Measurements from ENCODE around the gene CHCHD2. TPM values are rescaled to one million over a fixed set of nuclear protein-coding genes. Genes with fewer than 3 reads are reported as not detected.
"Not testable (repeated sequence)": the region's sequence is repeated elsewhere in the genome, so short reads cannot be mapped to it uniquely, and the experiment has no call there.

Gene CHCHD2, protein sequence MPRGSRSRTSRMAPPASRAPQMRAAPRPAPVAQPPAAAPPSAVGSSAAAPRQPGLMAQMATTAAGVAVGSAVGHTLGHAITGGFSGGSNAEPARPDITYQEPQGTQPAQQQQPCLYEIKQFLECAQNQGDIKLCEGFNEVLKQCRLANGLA
- total RNA-seq: 100 to 1,000 TPM; 221 to 414 (median 339) TPM

DNA sequence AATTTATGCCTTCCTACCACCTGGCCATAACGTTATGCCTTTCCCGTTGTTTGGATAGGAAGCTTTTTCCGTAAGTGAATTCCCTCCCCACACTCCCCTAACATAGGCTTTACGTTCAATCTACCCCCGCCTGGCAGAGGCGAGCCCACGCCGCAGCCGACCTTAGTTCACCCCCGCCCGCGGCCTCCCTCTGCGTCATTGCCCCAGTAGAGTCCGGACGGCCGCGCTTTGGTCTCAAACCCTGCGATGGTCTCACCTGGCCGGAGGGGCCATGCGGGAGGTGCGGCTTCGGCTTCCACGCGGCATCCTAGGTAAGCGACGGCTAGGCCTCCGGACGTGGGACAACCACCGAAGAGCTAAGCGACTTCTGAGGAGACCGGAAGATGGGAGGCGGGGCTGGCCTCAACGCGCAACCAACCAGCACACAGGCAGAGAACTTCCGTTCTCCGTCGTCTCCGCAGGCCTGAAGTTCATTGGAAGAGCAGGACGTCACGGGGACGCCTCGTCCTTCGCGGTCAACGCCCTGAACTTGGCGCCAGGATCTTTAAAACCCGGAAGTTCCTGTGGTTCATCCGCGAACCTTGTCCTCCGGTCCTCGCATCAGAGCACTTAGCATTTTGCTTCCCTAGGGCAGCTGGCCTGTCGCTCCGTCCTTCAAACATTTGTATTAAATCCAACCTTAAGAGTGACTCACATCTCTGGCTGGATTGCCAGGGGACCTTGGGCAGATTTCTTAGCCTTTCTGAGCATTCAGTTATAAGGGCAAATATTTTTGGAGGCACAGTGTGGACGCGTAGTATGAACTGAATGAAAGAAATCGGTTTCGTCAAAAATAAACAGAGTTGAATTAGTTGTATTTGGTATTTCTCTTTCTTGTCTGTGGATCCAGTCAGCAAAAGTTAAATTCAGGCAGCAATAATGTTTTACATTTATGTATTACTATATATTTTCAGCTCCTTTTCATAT lies at the start of gene CHCHD2:
Gene CHCHD2, minus strand, starts transcription at position 369 of the 966 bp plus-strand sequence. Its CDS starts 63 bp downstream, at position 306.
- H3K4me1 ChIP-seq: peaks cover 0 to 32% (median 8%) of the 10 kb centered on the region in 3 donors
- no peaks in the 10 kb centered on the region for H3K27me3 ChIP-seq
- H3K27ac ChIP-seq: peak within 1 kb of the TSS; percentile 64 to 92 (median 90)
- H3K4me3 ChIP-seq: peak within 1 kb of the TSS; percentile 56 to 64
- H3K36me3 ChIP-seq: peaks cover 4 to 33% of the 10 kb centered on the region in 2 donors
- 2 to 4% methylated on average over 18 to 29 of the region's 57 CpGs for WGBS, 2 donors (ENCODE audit: low coverage in 1 of 2)
- peak; percentile 100 for ATAC-seq
- TF ChIP-seq POLR2A (IDR thresholded peaks at IDR 0.05): peak; percentile 82 to 85
- TF ChIP-seq POLR2AphosphoS5 (IDR thresholded peaks at IDR 0.05): peak; percentile 93
- TF ChIP-seq EP300 (IDR thresholded peaks at IDR 0.05): no peak
- H3K9me3 ChIP-seq: no peaks in the 10 kb centered on the region

DNA sequence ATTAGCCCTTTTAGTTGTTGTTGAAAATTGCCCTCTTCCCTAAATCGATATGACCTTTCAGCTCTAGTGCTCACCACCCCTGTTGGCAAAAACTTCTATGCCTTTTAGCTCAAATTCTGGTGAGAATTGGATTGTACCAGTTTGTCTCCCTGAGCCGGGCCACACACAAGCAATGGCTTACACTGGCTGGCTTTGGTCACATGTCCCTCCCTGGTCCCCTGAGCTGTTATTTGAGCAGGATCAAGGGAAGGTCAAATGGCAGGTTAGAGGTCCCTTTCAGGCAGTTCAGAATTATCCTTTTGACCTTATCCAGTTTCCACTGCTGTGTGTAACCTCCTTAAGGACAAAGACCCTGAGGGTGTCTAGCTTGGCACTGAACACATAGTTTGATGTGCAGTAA lies 24.8 kb upstream of the CHCHD2 start:
- WGBS, 2 donors (ENCODE audit: low coverage in 1 of 2): 50 to 100% methylated on average over 1 to 2 of the region's 2 CpGs
- H3K27me3 ChIP-seq, H3K9me3 ChIP-seq, H3K4me3 ChIP-seq, H3K27ac ChIP-seq, ATAC-seq, H3K4me1 ChIP-seq, H3K36me3 ChIP-seq: not testable (repeated sequence)

DNA sequence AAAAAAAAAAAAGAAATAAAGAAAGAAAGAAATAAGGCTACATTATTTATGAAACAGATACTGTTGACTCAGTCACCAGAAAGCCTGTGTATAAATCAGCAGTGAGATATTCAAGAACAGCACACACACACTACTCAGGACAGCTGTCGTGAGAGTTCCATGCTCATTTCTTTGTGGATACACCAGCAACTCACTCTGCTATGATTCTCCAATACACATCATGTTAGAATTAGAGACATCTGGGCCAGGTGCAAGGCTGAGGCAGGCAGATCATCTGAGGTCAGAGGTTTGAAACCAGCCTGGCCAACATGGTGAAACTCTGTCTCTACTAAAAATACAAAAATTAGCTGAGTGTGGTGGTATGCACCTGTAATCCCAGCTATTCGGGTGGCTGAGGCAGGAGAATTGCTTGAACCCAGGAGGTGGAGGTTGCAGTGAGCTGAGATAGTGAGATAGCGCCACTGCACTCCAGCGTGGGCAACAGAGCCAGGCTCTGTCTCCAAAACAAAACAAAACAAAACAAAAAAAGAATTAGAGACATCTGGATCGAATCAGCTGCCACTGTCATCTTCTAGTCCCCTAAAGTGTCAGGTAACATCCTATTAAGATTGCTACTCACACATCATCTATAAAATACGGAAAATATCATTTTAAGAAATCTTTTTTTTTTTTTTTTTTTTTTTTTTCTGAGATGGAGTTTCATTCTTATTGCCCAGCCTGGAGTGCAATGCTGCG lies 21.1 kb upstream of the CHCHD2 start:
- 68% methylated on average over 7 of the region's 7 CpGs for WGBS, 2 donors (ENCODE audit: low coverage in 1 of 2)
- TF ChIP-seq EP300 (IDR thresholded peaks at IDR 0.05): no peak
- TF ChIP-seq, protein P1, sequence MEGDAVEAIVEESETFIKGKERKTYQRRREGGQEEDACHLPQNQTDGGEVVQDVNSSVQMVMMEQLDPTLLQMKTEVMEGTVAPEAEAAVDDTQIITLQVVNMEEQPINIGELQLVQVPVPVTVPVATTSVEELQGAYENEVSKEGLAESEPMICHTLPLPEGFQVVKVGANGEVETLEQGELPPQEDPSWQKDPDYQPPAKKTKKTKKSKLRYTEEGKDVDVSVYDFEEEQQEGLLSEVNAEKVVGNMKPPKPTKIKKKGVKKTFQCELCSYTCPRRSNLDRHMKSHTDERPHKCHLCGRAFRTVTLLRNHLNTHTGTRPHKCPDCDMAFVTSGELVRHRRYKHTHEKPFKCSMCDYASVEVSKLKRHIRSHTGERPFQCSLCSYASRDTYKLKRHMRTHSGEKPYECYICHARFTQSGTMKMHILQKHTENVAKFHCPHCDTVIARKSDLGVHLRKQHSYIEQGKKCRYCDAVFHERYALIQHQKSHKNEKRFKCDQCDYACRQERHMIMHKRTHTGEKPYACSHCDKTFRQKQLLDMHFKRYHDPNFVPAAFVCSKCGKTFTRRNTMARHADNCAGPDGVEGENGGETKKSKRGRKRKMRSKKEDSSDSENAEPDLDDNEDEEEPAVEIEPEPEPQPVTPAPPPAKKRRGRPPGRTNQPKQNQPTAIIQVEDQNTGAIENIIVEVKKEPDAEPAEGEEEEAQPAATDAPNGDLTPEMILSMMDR (IDR thresholded peaks at IDR 0.05): no peak
- TF ChIP-seq POLR2AphosphoS5 (IDR thresholded peaks at IDR 0.05): no peak
- no peak for TF ChIP-seq POLR2A (IDR thresholded peaks at IDR 0.05)
- Histone ChIP-seq H3K36me3 (no peaks in the 10 kb centered on the region), H3K27me3 (no peaks in the 10 kb centered on the region), H3K27ac (no peak overlapping the region), H3K4me3 (no peak overlapping the region), H3K9me3 (no peaks in the 10 kb centered on the region), H3K4me1 (no peaks in the 10 kb centered on the region)
- ATAC-seq: no peak

DNA sequence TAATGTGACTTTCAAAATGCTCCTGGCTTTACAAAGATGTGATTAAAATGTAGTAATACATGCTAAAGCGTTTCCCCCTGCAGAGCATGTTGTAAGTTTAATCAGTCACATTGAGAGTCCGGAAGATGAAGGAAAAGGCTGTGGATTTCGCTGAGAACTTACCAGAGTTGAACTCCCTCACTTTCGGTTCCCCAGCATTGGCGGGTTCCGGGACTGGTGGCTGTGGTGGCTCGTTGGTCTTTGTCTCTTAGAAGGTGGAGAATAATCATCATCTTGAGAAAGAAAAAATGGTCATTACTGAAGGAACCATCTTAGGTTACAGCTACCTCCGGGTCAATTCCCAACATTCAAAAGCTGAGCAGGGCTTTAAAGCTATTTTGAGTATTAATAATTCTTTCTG lies 19.6 kb upstream of the CHCHD2 start:
- ATAC-seq: no peak
- H3K36me3 ChIP-seq: no peaks in the 10 kb centered on the region
- H3K9me3 ChIP-seq: no peaks in the 10 kb centered on the region
- H3K4me1 ChIP-seq: no peaks in the 10 kb centered on the region
- H3K27ac ChIP-seq: no peak overlapping the region
- no peaks in the 10 kb centered on the region for H3K27me3 ChIP-seq
- H3K4me3 ChIP-seq: no peak overlapping the region
- 75 to 92% methylated on average over 4 to 8 of the region's 8 CpGs for WGBS, 2 donors (ENCODE audit: low coverage in 1 of 2)
- TF ChIP-seq, protein P1 (IDR thresholded peaks at IDR 0.05): no peak
- TF ChIP-seq POLR2AphosphoS5 (IDR thresholded peaks at IDR 0.05): no peak
- TF ChIP-seq EP300 (IDR thresholded peaks at IDR 0.05): no peak
- TF ChIP-seq POLR2A (IDR thresholded peaks at IDR 0.05): no peak

DNA sequence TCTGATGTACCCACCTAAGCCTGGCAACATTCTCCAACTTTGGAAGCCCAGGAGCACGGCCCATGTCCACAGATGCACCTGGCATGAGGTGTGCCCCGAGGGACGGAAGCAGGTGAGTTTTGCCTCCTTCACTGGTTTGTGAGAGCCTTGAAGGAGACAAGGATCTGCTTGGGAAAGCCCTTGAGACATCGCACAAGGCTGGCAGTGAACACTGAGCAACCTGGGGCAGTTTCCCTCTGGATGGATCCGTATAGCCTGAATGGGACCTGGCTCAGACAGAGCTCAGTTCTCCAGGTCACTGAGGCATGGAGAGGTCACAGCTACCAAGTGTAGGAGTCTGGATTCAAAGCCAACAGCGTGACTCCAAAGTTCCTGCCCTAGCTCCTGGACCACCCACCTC lies 18.7 kb upstream of the CHCHD2 start:
- Histone ChIP-seq H3K4me3 (no peak overlapping the region), H3K4me1 (no peaks in the 10 kb centered on the region), H3K9me3 (no peaks in the 10 kb centered on the region), H3K36me3 (no peaks in the 10 kb centered on the region), H3K27ac (no peak overlapping the region), H3K27me3 (no peaks in the 10 kb centered on the region)
- ATAC-seq: no peak
- WGBS, 2 donors (ENCODE audit: low coverage in 1 of 2): 0% methylated on average over 1 of the region's 6 CpGs; no CpG with 5 or more reads in 1 of the 2 donors
- TF ChIP-seq, protein P1 (IDR thresholded peaks at IDR 0.05): no peak
- TF ChIP-seq EP300 (IDR thresholded peaks at IDR 0.05) (no peak), POLR2A (IDR thresholded peaks at IDR 0.05) (no peak), POLR2AphosphoS5 (IDR thresholded peaks at IDR 0.05) (no peak)

All from gastroesophageal sphincter (tissue), 4 donors.